IMR-90 (cell line): ENCODE data around the gene KLC4. TPM values are rescaled to one million over a fixed set of nuclear protein-coding genes. Genes with fewer than 3 reads are reported as not detected.

Experiments used
- ATAC-seq: fragments of 200-7000 bp; cut with Tn5 transposase; 2 replicates; pipeline ENCODE4 v1.9.1; 2020; ENCODE audit warnings: low read depth, mild to moderate bottlenecking, moderate library complexity
- BruUV-seq: library from RNA; stranded (reverse); fragments of 400-500 nt; replicated peaks from 2 replicates; lab custom pipeline; 2021; lab: Mats Ljungman, UMichigan
- CTCF ChIA-PET: fragments of 300-600 bp; formaldehyde crosslinking; extraction: SDS; loops from one replicate; lab custom pipeline; 2021; ENCODE audit warnings: antibody characterized with exemption; lab: Yijun Ruan, JAX
- POLR2A ChIA-PET: fragments of 300-600 bp; sonication (Branson Sonifier 250); formaldehyde crosslinking; loops from one replicate; lab custom pipeline; 2022; ENCODE audit warnings: antibody characterized with exemption; ENCODE audit not compliant: unreplicated experiment; lab: Charles Lee
- DNase-seq: peaks from one replicate; pipeline ENCODE4 v3.0.0; 2013
- H2AFZ ChIP-seq: replicated peaks from 2 replicates; pipeline ENCODE3; 2013; ENCODE audit warnings: low read length, mild to moderate bottlenecking; ENCODE audit not compliant: poor library complexity
- H2AK5ac ChIP-seq: 2 replicates; pipeline ENCODE4 v1.6.1; 2013; ENCODE audit warnings: low read depth, low read length, inconsistent platforms
- H2AK9ac ChIP-seq: replicated peaks from 2 replicates; pipeline ENCODE3; 2013; ENCODE audit warnings: mild to moderate bottlenecking, low read depth, low read length, moderate library complexity; ENCODE audit not compliant: poor library complexity
- H2BK120ac ChIP-seq: 2 replicates; pipeline ENCODE4 v1.6.1; 2013; ENCODE audit warnings: low read depth, low read length, inconsistent platforms
- H2BK15ac ChIP-seq: 3 replicates; pipeline ENCODE4 v1.6.1; 2013; ENCODE audit warnings: low read depth, low read length, inconsistent platforms
- H2BK20ac ChIP-seq: 2 replicates; pipeline ENCODE4 v1.6.1; 2013; ENCODE audit warnings: low read depth, mild to moderate bottlenecking, inconsistent platforms, low read length, moderate library complexity
- H2BK5ac ChIP-seq: 2 replicates; pipeline ENCODE4 v1.6.1; 2013; ENCODE audit warnings: mild to moderate bottlenecking, low read depth, low read length, inconsistent platforms; ENCODE audit not compliant: poor library complexity, severe bottlenecking
- H3K14ac ChIP-seq: replicated peaks from 2 replicates; pipeline ENCODE4 v1.6.1; 2013; ENCODE audit warnings: low read depth, low read length, inconsistent platforms
- H3K18ac ChIP-seq: 2 replicates; pipeline ENCODE4 v1.6.1; 2013; ENCODE audit warnings: low read depth, low read length, control low read depth
- H3K23ac ChIP-seq: 2 replicates; pipeline ENCODE4 v1.6.1; 2013; ENCODE audit warnings: low read depth, low read length, inconsistent platforms
- H3K27ac ChIP-seq: 2 replicates; pipeline ENCODE4 v1.5.1; 2013; ENCODE audit warnings: mild to moderate bottlenecking, control low read depth, low read length; ENCODE audit not compliant: insufficient read depth
- H3K27me3 ChIP-seq: 2 replicates; pipeline ENCODE4 v1.6.1; 2013; ENCODE audit warnings: low read length; ENCODE audit not compliant: control insufficient read depth, insufficient read depth
- H3K36me3 ChIP-seq: 2 replicates; pipeline ENCODE4 v1.6.1; 2013; ENCODE audit warnings: low read length, mixed read lengths; ENCODE audit not compliant: control insufficient read depth, insufficient read depth
- H3K4ac ChIP-seq: 2 replicates; pipeline ENCODE4 v1.6.1; 2013; ENCODE audit warnings: low read depth, low read length, inconsistent platforms
- H3K4me1 ChIP-seq: 2 replicates; pipeline ENCODE4 v1.6.1; 2013; ENCODE audit warnings: low read length, mixed read lengths; ENCODE audit not compliant: control insufficient read depth, insufficient read depth
- H3K4me2 ChIP-seq: 2 replicates; pipeline ENCODE4 v1.6.1; 2013; ENCODE audit warnings: low read depth, mild to moderate bottlenecking, control low read depth, low read length, moderate library complexity
- H3K4me3 ChIP-seq: 2 replicates; pipeline ENCODE4 v1.5.1; 2013; ENCODE audit warnings: low read depth, mild to moderate bottlenecking, control low read depth, low read length, moderate library complexity; ENCODE audit not compliant: insufficient read depth
- H3K56ac ChIP-seq: 2 replicates; pipeline ENCODE4 v1.6.1; 2013; ENCODE audit warnings: low read length, inconsistent platforms; ENCODE audit not compliant: insufficient read depth; ENCODE audit errors: extremely low read depth
- H3K79me1 ChIP-seq, 2 experiments: 2 replicates each; pipeline ENCODE4 v1.6.1; 2013; ENCODE audit warnings: low read length in 2 of 2, inconsistent platforms in 1 of 2, low read depth in 1 of 2
- H3K9ac ChIP-seq: 2 replicates; pipeline ENCODE4 v1.6.1; 2013; ENCODE audit warnings: low read depth, low read length, control low read depth
- H3K9me1 ChIP-seq: 2 replicates; pipeline ENCODE4 v1.6.1; 2013; ENCODE audit warnings: low read length, inconsistent platforms; ENCODE audit not compliant: insufficient read depth
- H3K9me3 ChIP-seq: 2 replicates; pipeline ENCODE4 v1.6.1; 2013; ENCODE audit warnings: low read length; ENCODE audit not compliant: control insufficient read depth, insufficient read depth
- H4K20me1 ChIP-seq: 2 replicates; pipeline ENCODE4 v1.6.1; 2013; ENCODE audit warnings: low read length, inconsistent platforms; ENCODE audit not compliant: insufficient read depth
- H4K5ac ChIP-seq: 2 replicates; pipeline ENCODE4 v1.6.1; 2013; ENCODE audit warnings: mild to moderate bottlenecking, low read depth, low read length, control low read depth
- H4K8ac ChIP-seq, 2 experiments: 2 replicates each; pipeline ENCODE4 v1.6.1; 2013; ENCODE audit warnings: low read depth in 2 of 2, low read length in 2 of 2, control low read depth in 1 of 2, inconsistent platforms in 1 of 2
- H4K91ac ChIP-seq: 2 replicates; pipeline ENCODE4 v1.6.1; 2013; ENCODE audit warnings: low read depth, low read length, inconsistent platforms; ENCODE audit not compliant: insufficient read depth
- BHLHE40 ChIP-seq: fragments of 150-350 bp; IDR thresholded peaks from 2 replicates; pipeline ENCODE4 v1.6.1; 2016; ENCODE audit warnings: mild to moderate bottlenecking, low read depth, low read length
- CHD1 ChIP-seq: IDR thresholded peaks from 2 replicates; pipeline ENCODE4 v1.6.1; 2012; ENCODE audit warnings: low read depth, low read length, improper control_type of control experiment
- ELK1 ChIP-seq: fragments of 150-350 bp; IDR thresholded peaks from 2 replicates; pipeline ENCODE4 v1.6.1; 2016; ENCODE audit warnings: low read depth, mild to moderate bottlenecking, low read length, moderate library complexity, borderline replicate concordance
- RAD21 ChIP-seq: IDR thresholded peaks from 2 replicates; pipeline ENCODE4 v1.6.1; 2012; ENCODE audit warnings: low read length, improper control_type of control experiment
- WGBS, 2 experiments: methylation state at CpG; one replicate each; pipeline versions ENCODE4 v1.1.5 to v1.1.7; 2013; ENCODE audit warnings: missing lambda C conversion rate in 2 of 2; ENCODE audit not compliant: insufficient read length in 1 of 2; ENCODE audit errors: extremely low coverage in 2 of 2; 5-methylcytosine and 5-hydroxymethylcytosine counted together
- dilution Hi-C: fragments of 300-500 bp; cut with HindIII; formaldehyde crosslinking; loops from one replicate; pipeline ENCODE4 v1.14.3; 2018; ENCODE audit warnings: low sequenced_read_pairs; ENCODE audit not compliant: unreplicated experiment
- in situ Hi-C: fragments of 300-500 bp; cut with MboI; formaldehyde crosslinking; loops from 3 replicates; pipeline ENCODE4 v1.14.3; 2019; ENCODE audit warnings: low sequenced_read_pairs, inconsistent platforms, mixed read lengths
- intact Hi-C: fragments of 100-400 bp; cut with micrococcal nuclease; formaldehyde crosslinking; loops from 2 replicates; pipeline ENCODE4 v1.10.0; 2022
- polyA plus RNA-seq, 3 experiments: library from polyadenylated mRNA; depleted of rRNA; stranded (reverse); fragments of >200 nt; gene quantifications; 2 replicates each; pipeline ENCODE4 v1.2.3, GENCODE V29; 2012; ENCODE audit warnings: low replicate concordance in 1 of 3
- total RNA-seq: library from RNA; depleted of rRNA; stranded (reverse); fragments of >200 nt; gene quantifications from 2 replicates; pipeline ENCODE4 v1.2.3, GENCODE V29; 2012

Gene KLC4
- total and polyA plus RNA-seq, 2 of the 4 experiments (the other 2 are of a cell fraction), result 10.9 to 13.0 TPM

GRCh38 chr6:43034190-43034525, 25.3 kb upstream of the KLC4 start:
- H3K9ac ChIP-seq, result no peak overlapping the region
- no peaks in the 10 kb centered on the region for H3K27me3 ChIP-seq
- H3K4me2 ChIP-seq, result no peak overlapping the region
- H3K23ac ChIP-seq, result no peak overlapping the region
- H2BK15ac ChIP-seq, result no peak overlapping the region
- H3K4me3 ChIP-seq, result no peak overlapping the region
- no peak overlapping the region; the same call in 1 of the 2 replicates for H4K5ac ChIP-seq
- 100% methylated on average over 1 of the region's 2 CpGs; no CpG with 5 or more reads in 1 of the 2 experiments for WGBS, 2 experiments
- H3K9me3 ChIP-seq, result no peaks in the 10 kb centered on the region
- dilution Hi-C loops, result no loop called here
- H3K4me1 ChIP-seq, result no peaks in the 10 kb centered on the region
- CTCF ChIA-PET, result no interaction called here
- no peak overlapping the region for H2AFZ ChIP-seq
- H2BK5ac ChIP-seq, result no peak overlapping the region
- no peak for ATAC-seq
- no peak overlapping the region for H4K91ac ChIP-seq
- in situ Hi-C loops, result no loop called here
- peaks cover 7 to 12% of the 10 kb centered on the region in 2 experiments; a peak in 2 of 4 replicates for H3K79me1 ChIP-seq
- H3K56ac ChIP-seq, result no peak overlapping the region
- no peak overlapping the region for H4K8ac ChIP-seq
- no peak overlapping the region for H2AK5ac ChIP-seq
- H3K18ac ChIP-seq, result no peak overlapping the region
- peaks cover 59% of the 10 kb centered on the region for H3K36me3 ChIP-seq
- no peak overlapping the region for H3K4ac ChIP-seq
- no peak overlapping the region for H2AK9ac ChIP-seq
- BruUV-seq, result no TSS peak
- intact Hi-C loops, result no loop called here
- no peak for DNase-seq
- H2BK120ac ChIP-seq, result no peak overlapping the region
- H3K14ac ChIP-seq, result no peak overlapping the region
- TF ChIP-seq CHD1 (no peak), RAD21 (no peak), BHLHE40 (no peak), ELK1 (no peak)
- no peak overlapping the region for H3K27ac ChIP-seq
- POLR2A ChIA-PET, result no interaction called here
- no peak overlapping the region for H2BK20ac ChIP-seq
- H4K20me1 ChIP-seq, result peaks cover 4% of the 10 kb centered on the region; the same call in 1 of the 2 replicates
- no peaks in the 10 kb centered on the region for H3K9me1 ChIP-seq
